ENCODE results near the gene MYBL2.
"Not testable (repeated sequence)": the region's sequence is repeated elsewhere in the genome, so short reads cannot be mapped to it uniquely, and the experiment has no call there.

MYBL2 gene

DNA sequence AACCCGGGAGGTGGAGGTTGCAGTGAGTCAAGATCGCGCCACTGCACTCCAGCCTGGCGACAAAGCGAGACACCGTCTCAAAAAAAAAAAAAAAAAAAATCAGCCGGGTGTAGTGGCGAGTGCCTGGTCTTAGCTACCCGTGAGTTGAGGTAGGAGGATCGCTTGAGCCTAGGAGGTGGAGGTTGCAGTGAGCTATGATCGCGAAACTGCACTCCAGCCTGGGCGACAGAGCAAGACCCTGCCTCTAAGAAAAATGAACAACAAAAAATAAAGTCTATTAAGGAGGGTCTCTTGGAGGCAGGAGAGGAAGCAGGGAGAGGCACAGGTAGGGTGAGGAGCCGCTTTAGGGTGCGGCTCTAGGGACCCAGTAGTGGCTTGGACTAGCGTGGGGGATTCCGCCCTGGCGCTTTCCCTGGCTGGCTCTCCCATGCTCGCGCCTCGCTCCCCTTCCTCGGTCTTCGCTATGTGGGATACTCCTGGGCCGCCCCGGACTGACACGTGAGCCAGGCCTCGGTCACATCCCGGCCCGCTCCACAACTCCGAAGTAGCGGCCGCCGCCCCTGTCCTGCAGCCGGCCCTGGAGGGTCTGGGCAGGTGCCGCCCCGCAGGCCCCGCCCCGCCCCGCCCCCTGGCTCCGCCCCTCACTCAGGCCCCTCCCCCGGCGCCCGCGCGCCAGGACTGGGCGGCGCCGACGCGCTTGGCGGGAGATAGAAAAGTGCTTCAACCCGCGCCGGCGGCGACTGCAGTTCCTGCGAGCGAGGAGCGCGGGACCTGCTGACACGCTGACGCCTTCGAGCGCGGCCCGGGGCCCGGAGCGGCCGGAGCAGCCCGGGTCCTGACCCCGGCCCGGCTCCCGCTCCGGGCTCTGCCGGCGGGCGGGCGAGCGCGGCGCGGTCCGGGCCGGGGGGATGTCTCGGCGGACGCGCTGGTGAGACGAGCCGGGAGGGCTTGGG lies at the start of gene MYBL2:
TSS of gene MYBL2 (plus strand) at position 739 of the 953 bp plus-strand sequence. CDS start at position 909, 170 bp downstream.
- H3K36me3 Mint-ChIP-seq (ENCODE audit: low read depth): no peaks in the 10 kb centered on the region
- H3K27me3 Mint-ChIP-seq (ENCODE audit: low read depth): peaks cover 4% of the 10 kb centered on the region
- peak; percentile 74 for DNase-seq (ENCODE audit: low spot score)
- H3K4me1 Mint-ChIP-seq (ENCODE audit: low read depth): peaks cover 14% of the 10 kb centered on the region
- H3K9me3 Mint-ChIP-seq: no peaks in the 10 kb centered on the region
- H3K4me3 Mint-ChIP-seq: peak within 1 kb of the TSS; percentile 85
- H3K27ac Mint-ChIP-seq: peak within 1 kb of the TSS; percentile 85

DNA sequence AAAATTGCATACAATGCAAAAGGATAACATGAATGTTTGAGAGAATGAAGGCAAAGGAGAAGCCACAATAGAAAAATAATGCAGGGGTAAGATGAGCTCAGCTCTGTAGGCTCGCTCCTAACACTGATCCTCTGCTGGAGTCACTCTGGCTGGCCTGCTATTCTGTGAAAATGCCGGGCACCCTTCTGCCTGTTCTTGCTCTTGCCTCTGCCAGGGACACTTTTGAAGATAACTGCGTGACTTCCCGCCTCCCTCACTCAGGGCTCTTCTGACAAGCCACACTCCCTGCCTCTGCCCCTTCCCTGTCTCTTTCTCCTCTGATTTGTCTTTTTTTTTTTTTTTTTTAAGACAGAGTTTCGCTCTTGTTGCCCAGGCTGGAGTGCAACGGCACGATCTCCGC lies 35.3 kb upstream of the MYBL2 start:
- no peak overlapping the region for H3K4me3 Mint-ChIP-seq
- no peaks in the 10 kb centered on the region for H3K9me3 Mint-ChIP-seq
- peaks cover 5% of the 10 kb centered on the region for H3K36me3 Mint-ChIP-seq (ENCODE audit: low read depth)
- H3K27ac Mint-ChIP-seq: no peak overlapping the region
- no peaks in the 10 kb centered on the region for H3K27me3 Mint-ChIP-seq (ENCODE audit: low read depth)
- H3K4me1 Mint-ChIP-seq (ENCODE audit: low read depth): no peaks in the 10 kb centered on the region
- no peak for DNase-seq (ENCODE audit: low spot score)

DNA sequence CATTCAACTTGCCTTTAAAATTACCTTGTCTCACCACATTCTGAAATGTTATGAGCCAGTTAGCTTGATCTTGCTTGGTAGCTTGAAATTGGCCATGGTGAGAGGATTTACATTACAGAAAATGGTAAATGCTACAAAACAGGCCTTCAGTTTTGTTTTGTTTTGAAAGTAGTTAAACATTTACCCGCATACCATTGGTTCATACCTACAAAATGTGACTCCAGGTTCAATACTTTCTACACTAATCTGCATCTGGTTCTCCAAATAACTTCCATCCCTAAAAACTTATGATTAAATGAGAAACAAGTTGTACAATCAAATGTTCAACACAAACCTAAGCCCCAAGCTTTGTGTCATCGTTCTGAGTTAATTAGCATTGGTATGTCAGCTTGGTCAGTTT lies 30.5 kb upstream of the MYBL2 start:
- Mint-ChIP-seq H3K36me3 (ENCODE audit: low read depth) (peaks cover 10% of the 10 kb centered on the region), H3K27me3 (ENCODE audit: low read depth) (no peaks in the 10 kb centered on the region), H3K4me3 (no peak overlapping the region), H3K27ac (no peak overlapping the region), H3K9me3 (no peaks in the 10 kb centered on the region), H3K4me1 (ENCODE audit: low read depth) (no peaks in the 10 kb centered on the region)
- DNase-seq (ENCODE audit: low spot score): no peak

DNA sequence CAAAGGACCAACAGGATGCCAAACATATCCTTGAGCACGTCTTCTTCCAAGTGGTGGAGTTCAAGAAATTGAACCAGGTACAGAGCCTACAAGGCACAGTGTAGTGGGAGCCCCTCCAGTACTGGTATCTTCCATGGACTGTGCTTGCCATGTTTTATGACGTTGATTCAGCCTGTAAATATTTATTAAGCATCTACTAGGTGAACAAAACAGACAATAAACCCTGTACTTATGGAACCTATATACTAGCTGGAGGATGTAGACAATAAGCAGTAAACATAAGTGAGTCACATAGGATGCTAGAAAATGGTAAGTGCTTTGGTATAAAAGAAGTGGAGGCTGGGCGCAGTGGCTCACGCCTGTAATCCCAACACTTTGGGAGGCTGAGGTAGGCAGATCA lies 24.4 kb upstream of the MYBL2 start:
- Mint-ChIP-seq H3K36me3 (ENCODE audit: low read depth) (peaks cover 6% of the 10 kb centered on the region), H3K27me3 (ENCODE audit: low read depth) (no peaks in the 10 kb centered on the region), H3K4me3 (no peak overlapping the region), H3K9me3 (no peaks in the 10 kb centered on the region), H3K4me1 (ENCODE audit: low read depth) (no peaks in the 10 kb centered on the region), H3K27ac (no peak overlapping the region)
- no peak for DNase-seq (ENCODE audit: low spot score)

GRCh38 chr20:43650997-43651525 lies 15.9 kb upstream of the MYBL2 start:
- DNase-seq (ENCODE audit: low spot score): no peak
- Mint-ChIP-seq H3K27ac (no peak overlapping the region), H3K27me3 (ENCODE audit: low read depth) (no peaks in the 10 kb centered on the region), H3K9me3 (no peaks in the 10 kb centered on the region), H3K4me3 (no peak overlapping the region), H3K4me1 (ENCODE audit: low read depth) (no peaks in the 10 kb centered on the region), H3K36me3 (ENCODE audit: low read depth) (no peaks in the 10 kb centered on the region)

GRCh38 chr20:43651650-43652184 lies 15.2 kb upstream of the MYBL2 start:
- H3K27me3 Mint-ChIP-seq (ENCODE audit: low read depth); DNase-seq (ENCODE audit: low spot score); H3K27ac Mint-ChIP-seq; H3K36me3 Mint-ChIP-seq (ENCODE audit: low read depth); H3K4me1 Mint-ChIP-seq (ENCODE audit: low read depth); H3K4me3 Mint-ChIP-seq; H3K9me3 Mint-ChIP-seq: not testable (repeated sequence)

GRCh38 chr20:43653966-43654365 lies 12.9 kb upstream of the MYBL2 start:
- Mint-ChIP-seq H3K4me1 (ENCODE audit: low read depth) (peaks cover 2% of the 10 kb centered on the region), H3K27ac (no peak overlapping the region), H3K27me3 (ENCODE audit: low read depth) (no peaks in the 10 kb centered on the region), H3K4me3 (no peak overlapping the region), H3K36me3 (ENCODE audit: low read depth) (no peaks in the 10 kb centered on the region), H3K9me3 (no peaks in the 10 kb centered on the region)
- DNase-seq (ENCODE audit: low spot score): no peak

DNA sequence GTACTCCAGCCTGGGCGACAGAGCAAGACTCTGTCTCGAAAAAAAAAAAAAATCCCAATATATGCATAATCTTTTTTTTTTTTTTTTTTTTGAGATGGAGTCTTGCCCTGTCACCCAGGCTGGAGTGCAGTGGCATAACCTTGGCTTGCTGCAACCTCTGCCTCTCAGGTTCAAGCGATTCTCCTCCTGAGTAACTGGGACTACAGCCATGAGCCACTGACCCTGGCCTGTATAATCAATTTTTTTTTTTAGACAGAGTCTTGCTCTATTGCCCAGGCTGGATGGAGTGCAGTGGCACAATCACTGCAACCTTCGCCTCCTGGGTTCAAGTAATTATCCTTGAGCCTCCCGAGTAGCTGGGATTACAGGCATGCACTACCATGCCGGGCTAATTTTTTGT lies 11.7 kb upstream of the MYBL2 start:
- not testable (repeated sequence) for DNase-seq (ENCODE audit: low spot score); H3K27ac Mint-ChIP-seq; H3K4me3 Mint-ChIP-seq; H3K27me3 Mint-ChIP-seq (ENCODE audit: low read depth); H3K9me3 Mint-ChIP-seq; H3K4me1 Mint-ChIP-seq (ENCODE audit: low read depth); H3K36me3 Mint-ChIP-seq (ENCODE audit: low read depth)

- no peak for DNase-seq (ENCODE audit: low spot score)
- peak overlapping the region; percentile 45 for H3K27ac Mint-ChIP-seq
- no peaks in the 10 kb centered on the region for H3K36me3 Mint-ChIP-seq (ENCODE audit: low read depth)
- H3K4me3 Mint-ChIP-seq: peak overlapping the region; percentile 57
- H3K4me1 Mint-ChIP-seq (ENCODE audit: low read depth): peaks cover 4% of the 10 kb centered on the region
- H3K9me3 Mint-ChIP-seq: no peaks in the 10 kb centered on the region
- no peaks in the 10 kb centered on the region for H3K27me3 Mint-ChIP-seq (ENCODE audit: low read depth)
Observed at GRCh38 chr20:43655937-43656336, 11.0 kb upstream of the MYBL2 start.

DNA sequence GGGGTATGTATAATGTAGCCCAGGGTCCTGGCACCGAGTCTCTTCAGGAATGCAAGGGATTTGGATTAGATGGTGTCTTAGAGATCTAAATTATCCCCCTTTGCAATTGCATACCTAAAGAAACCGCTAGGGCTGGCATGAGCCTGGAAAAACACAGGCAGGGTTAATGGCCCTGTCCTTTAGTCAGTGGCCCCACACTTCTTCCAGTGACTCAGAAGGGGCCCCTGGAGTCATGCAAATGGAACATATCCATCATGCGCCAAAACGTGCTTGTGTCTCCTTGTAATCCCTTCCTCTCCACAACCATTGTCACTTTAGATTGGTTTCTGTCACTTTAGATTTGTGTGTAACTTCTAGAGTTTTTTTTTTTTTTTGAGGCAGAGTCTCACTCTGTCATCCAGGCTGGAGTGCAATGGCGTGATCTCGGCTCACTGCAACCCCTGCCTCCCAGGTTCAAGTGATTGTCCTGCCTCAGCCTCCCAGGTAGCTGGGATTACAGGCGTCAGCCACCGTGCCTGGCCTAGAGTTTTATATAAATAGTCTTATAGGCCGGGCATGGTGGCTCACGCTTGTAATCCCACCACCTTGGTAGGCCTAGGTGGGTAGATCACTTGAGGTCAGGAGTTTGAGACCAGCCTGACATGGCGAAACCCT lies 8.7 kb upstream of the MYBL2 start:
- Mint-ChIP-seq H3K36me3 (ENCODE audit: low read depth) (no peaks in the 10 kb centered on the region), H3K27me3 (ENCODE audit: low read depth) (no peaks in the 10 kb centered on the region), H3K27ac (peak overlapping the region; percentile 89), H3K4me1 (ENCODE audit: low read depth) (peaks cover 4% of the 10 kb centered on the region), H3K9me3 (no peaks in the 10 kb centered on the region), H3K4me3 (peak overlapping the region; percentile 94)
- DNase-seq (ENCODE audit: low spot score): peak; percentile 65

GRCh38 chr20:43658723-43659419 lies 8.0 kb upstream of the MYBL2 start:
- Mint-ChIP-seq H3K36me3 (ENCODE audit: low read depth) (no peaks in the 10 kb centered on the region), H3K27me3 (ENCODE audit: low read depth) (no peaks in the 10 kb centered on the region), H3K27ac (no peak overlapping the region), H3K4me3 (no peak overlapping the region), H3K9me3 (no peaks in the 10 kb centered on the region), H3K4me1 (ENCODE audit: low read depth) (peaks cover 4% of the 10 kb centered on the region)
- no peak for DNase-seq (ENCODE audit: low spot score)

DNA sequence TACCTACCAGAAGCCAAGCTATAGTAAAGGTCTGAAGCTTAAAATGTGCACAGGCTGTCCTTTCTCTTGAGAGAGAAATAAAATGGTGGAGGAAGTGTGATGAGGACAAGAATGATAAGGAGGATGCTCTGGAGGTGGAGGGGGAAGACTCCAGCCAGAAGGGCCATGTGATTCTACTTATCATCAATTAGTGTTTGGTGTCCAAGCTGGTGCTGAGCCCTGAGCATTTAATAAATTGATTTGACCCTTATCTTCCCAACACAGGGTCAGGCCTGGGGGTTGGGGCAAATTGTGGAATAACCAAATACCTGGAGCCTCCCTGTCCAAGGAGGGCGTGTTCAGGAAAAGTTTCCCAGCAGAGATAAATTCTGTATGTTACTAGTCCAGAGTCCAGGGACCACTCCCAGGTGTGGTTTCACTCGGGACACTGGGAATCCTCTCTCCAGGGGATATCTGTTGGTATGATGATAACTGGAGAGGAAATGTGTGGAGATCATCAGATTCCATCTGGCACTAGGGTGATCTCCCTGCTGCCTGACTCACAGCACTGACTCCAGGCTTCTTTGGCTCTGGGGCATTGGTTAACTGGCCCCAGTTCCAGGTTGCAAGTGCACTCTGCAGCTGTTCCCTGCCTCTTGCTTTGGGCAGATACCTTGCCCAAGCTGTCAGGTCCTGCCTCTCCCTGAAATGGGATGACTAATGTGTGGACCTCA lies 3.8 kb upstream of the MYBL2 start:
- Mint-ChIP-seq H3K36me3 (ENCODE audit: low read depth) (no peaks in the 10 kb centered on the region), H3K27me3 (ENCODE audit: low read depth) (peaks cover 4% of the 10 kb centered on the region), H3K9me3 (no peaks in the 10 kb centered on the region), H3K4me3 (no peak overlapping the region), H3K27ac (no peak overlapping the region), H3K4me1 (ENCODE audit: low read depth) (peaks cover 7% of the 10 kb centered on the region)
- no peak for DNase-seq (ENCODE audit: low spot score)

DNA sequence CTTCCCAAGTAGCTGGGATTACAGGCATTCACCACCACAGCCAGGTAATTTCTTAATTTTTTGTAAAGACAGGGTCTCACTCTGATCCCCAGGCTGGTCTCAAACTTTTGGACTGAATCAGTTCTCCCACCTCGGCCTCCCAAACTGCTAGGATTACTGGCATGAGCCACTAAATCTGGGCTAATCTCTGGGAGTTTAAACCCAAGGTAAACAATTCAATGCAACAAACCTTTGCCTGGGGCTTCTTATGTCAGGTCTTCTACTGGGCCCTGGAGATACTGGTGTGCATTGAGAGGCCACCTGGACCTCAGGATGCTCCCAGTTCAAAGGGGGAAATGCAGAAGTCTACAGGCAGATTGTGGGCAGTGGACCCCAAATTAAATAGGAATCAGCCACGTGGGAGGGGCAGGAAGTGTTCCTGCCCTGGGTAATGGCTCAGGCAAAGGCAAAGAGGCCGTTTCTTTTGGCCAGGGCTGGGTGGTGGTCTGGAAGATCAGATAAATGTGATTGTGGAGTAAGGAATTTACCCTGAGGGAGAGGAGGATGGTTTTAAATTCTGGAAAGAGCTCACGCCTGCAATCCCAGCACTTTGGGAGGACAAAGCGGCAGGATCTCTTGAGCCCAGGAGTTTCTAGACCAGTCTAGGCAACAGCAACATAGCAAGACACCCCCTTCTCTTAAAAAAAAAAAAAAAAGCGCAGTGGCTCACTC lies 1.3 kb upstream of the MYBL2 start:
- H3K27ac Mint-ChIP-seq: no peak overlapping the region
- H3K9me3 Mint-ChIP-seq: no peaks in the 10 kb centered on the region
- peaks cover 14% of the 10 kb centered on the region for H3K4me1 Mint-ChIP-seq (ENCODE audit: low read depth)
- no peaks in the 10 kb centered on the region for H3K36me3 Mint-ChIP-seq (ENCODE audit: low read depth)
- peak overlapping the region; percentile 67 for H3K4me3 Mint-ChIP-seq
- H3K27me3 Mint-ChIP-seq (ENCODE audit: low read depth): peaks cover 4% of the 10 kb centered on the region
- DNase-seq (ENCODE audit: low spot score): no peak

Data from T-helper 2 cell treated with Interferon-gamma antibody and Interleukin-4, amounts not matched to agents 5 μg/mL and 100 μg/mL, for 36 hours (primary cell).